Small intestine (tissue), 16 donors: ENCODE data around the gene UBXN10. TPM values are rescaled to one million over a fixed set of nuclear protein-coding genes. Genes with fewer than 3 reads are reported as not detected.

Source experiments
- DNase-seq, 2 donors: peaks; one replicate each; pipeline versions ENCODE4 v3.0.0 to v3.0.0-alpha.2; 2013
- FAIRE-seq: peaks from 2 replicates; lab custom pipeline; 2012; peaks lifted over from hg19 to GRCh38; lab: Jason Lieb, UNC
- H3K27ac ChIP-seq, 3 donors: one replicate each; pipeline ENCODE4 v1.5.1; 2013; ENCODE audit warnings: low read length in 2 of 3, mild to moderate bottlenecking in 2 of 3, control low read depth in 1 of 3, inconsistent platforms in 1 of 3, low read depth in 1 of 3, moderate library complexity in 1 of 3
- H3K27me3 ChIP-seq, 3 donors: one replicate each; pipeline ENCODE4 v1.6.1; 2013; ENCODE audit warnings: low read length in 3 of 3, inconsistent platforms in 1 of 3; ENCODE audit not compliant: control insufficient read depth in 3 of 3, insufficient read depth in 3 of 3
- H3K36me3 ChIP-seq, 3 donors: one replicate each; pipeline ENCODE4 v1.6.1; 2013; ENCODE audit warnings: low read length in 3 of 3, inconsistent platforms in 1 of 3, low read depth in 1 of 3, mild to moderate bottlenecking in 1 of 3, moderate library complexity in 1 of 3; ENCODE audit not compliant: control insufficient read depth in 3 of 3, insufficient read depth in 2 of 3
- H3K4me1 ChIP-seq, 3 donors: one replicate each; pipeline ENCODE4 v1.6.1; 2013; ENCODE audit warnings: low read length in 2 of 3, inconsistent platforms in 1 of 3, low read depth in 1 of 3, mild to moderate bottlenecking in 1 of 3, moderate library complexity in 1 of 3; ENCODE audit not compliant: control insufficient read depth in 3 of 3, insufficient read depth in 2 of 3
- H3K4me3 ChIP-seq, 3 donors: one replicate each; pipeline ENCODE4 v1.5.1; 2013; ENCODE audit warnings: low read length in 3 of 3, control low read depth in 1 of 3, inconsistent platforms in 1 of 3, low read depth in 1 of 3, mild to moderate bottlenecking in 1 of 3, moderate library complexity in 1 of 3
- H3K9me3 ChIP-seq, 2 donors: one replicate each; pipeline ENCODE4 v1.6.1; 2013; ENCODE audit warnings: low read depth in 1 of 2, low read length in 1 of 2; ENCODE audit not compliant: control insufficient read depth in 2 of 2, insufficient read depth in 1 of 2
- WGBS, 3 donors: extraction: QIAGEN DNeasy Blood & Tissue Kit; methylation state at CpG; one replicate each; pipeline ENCODE4 v1.1.7; 2013; 5-methylcytosine and 5-hydroxymethylcytosine counted together
- long read RNA-seq, 10 donors: transcript quantifications; one replicate each; lab custom pipeline, GENCODE V29; 2026
- polyA plus RNA-seq, 4 donors: library from polyadenylated mRNA; stranded (reverse) in 3 of 4; unstranded in 1 of 4; fragments of 200-250 nt in 3 of 4; fragments of 120-200 nt in 1 of 4; gene quantifications; one replicate each; pipeline versions ENCODE4 v1.2.1 to v1.2.3, GENCODE V29; 2013
- donor health status: healthy with polysubstance abuse.
- donor health status: control.
- donor health status: control.
- donor health status: Bipolar disorder and iron deficiency.
- donor health status: healthy.

UBXN10 gene
- 1 to 10 TPM in 2 of 4 donors, under 1 TPM in 2; 0.22 to 1.6 (median 0.77) TPM for polyA plus RNA-seq
- long read RNA-seq, donor 1, result 0 reads
- long read RNA-seq, donor 2, result 0 reads
- long read RNA-seq, donor 3, result 0 reads
- long read RNA-seq, donor 4, result 0 reads
- long read RNA-seq, donor 5, full-length matches to known transcripts, result 1 of 1 reads
- long read RNA-seq, donor 5, partial matches to known transcripts, result 0 of 1 reads
- long read RNA-seq, donor 5, other reads (novel, unspliced or antisense), result 0 of 1 reads
- long read RNA-seq, donor 6, full-length matches to known transcripts, result 1 of 1 reads
- long read RNA-seq, donor 6, partial matches to known transcripts, result 0 of 1 reads
- long read RNA-seq, donor 6, other reads (novel, unspliced or antisense), result 0 of 1 reads
- long read RNA-seq, donor 7, result 0 reads
- long read RNA-seq, donor 8, result 0 reads
- long read RNA-seq, donor 9, result 0 reads
- long read RNA-seq, donor 10, full-length matches to known transcripts, result 2 of 2 reads
- long read RNA-seq, donor 10, partial matches to known transcripts, result 0 of 2 reads
- long read RNA-seq, donor 10, other reads (novel, unspliced or antisense), result 0 of 2 reads

- peak within 1 kb of the TSS in 2 of 3 donors; percentile 42 to 70 for H3K27ac ChIP-seq
Measured at GRCh38 chr1:20185834-20186782, at the start of gene UBXN10, which contains the start of gene PLA2G2C. TSS of gene UBXN10 (plus strand) at chr1:20186096. CDS start at chr1:20190562, 4,466 bp downstream. TSS of gene PLA2G2C (minus strand) at chr1:20186518. CDS start at chr1:20177363, 9,155 bp downstream.

GRCh38 chr1:20136249-20136648 is 49.6 kb upstream of the UBXN10 start:
- H3K9me3 ChIP-seq, result no peaks in the 10 kb centered on the region
- no peak overlapping the region for H3K27ac ChIP-seq
- FAIRE-seq (no peak), DNase-seq (no peak)
- no peaks in the 10 kb centered on the region for H3K27me3 ChIP-seq
- H3K36me3 ChIP-seq, result no peaks in the 10 kb centered on the region
- H3K4me3 ChIP-seq, result no peak overlapping the region
- 94 to 96% (median 96%) methylated on average over 3 of the region's 3 CpGs for WGBS, 3 donors
- H3K4me1 ChIP-seq, result no peaks in the 10 kb centered on the region

More at GRCh38 chr1:20185834-20186782, at the start of gene UBXN10, which contains the start of gene PLA2G2C:
- no peak for FAIRE-seq
- peaks cover 0 to 10% (median 6%) of the 10 kb centered on the region in 3 donors for H3K4me1 ChIP-seq
- peak within 1 kb of the TSS; percentile 29 to 57 (median 42) for H3K4me3 ChIP-seq
- DNase-seq, result peak; percentile 29 to 80
- H3K9me3 ChIP-seq, result no peaks in the 10 kb centered on the region
- no peaks in the 10 kb centered on the region for H3K27me3 ChIP-seq
- WGBS, 3 donors, result 2 to 4% (median 3%) methylated on average over 41 to 52 of the region's 52 CpGs
- H3K36me3 ChIP-seq, result no peaks in the 10 kb centered on the region

- Histone ChIP-seq H3K36me3 (no peaks in the 10 kb centered on the region), H3K27me3 (no peaks in the 10 kb centered on the region), H3K4me1 (no peaks in the 10 kb centered on the region), H3K4me3 (no peak overlapping the region), H3K9me3 (no peaks in the 10 kb centered on the region), H3K27ac (no peak overlapping the region)
- DNase-seq (no peak), FAIRE-seq (no peak)
- 82 to 90% (median 89%) methylated on average over 4 of the region's 4 CpGs for WGBS, 3 donors
Measured at GRCh38 chr1:20137055-20137454, 48.8 kb upstream of the UBXN10 start.

- Histone ChIP-seq H3K36me3 (no peaks in the 10 kb centered on the region), H3K9me3 (no peaks in the 10 kb centered on the region), H3K4me1 (no peaks in the 10 kb centered on the region), H3K4me3 (no peak overlapping the region), H3K27ac (no peak overlapping the region), H3K27me3 (no peaks in the 10 kb centered on the region)
- DNase-seq (peak; percentile 17 to 36), FAIRE-seq (no peak)
- WGBS, 3 donors, result 20 to 54% (median 32%) methylated on average over 1 of the region's 1 CpG
Measured at GRCh38 chr1:20137604-20138003, 48.3 kb upstream of the UBXN10 start.

- 89 to 90% (median 90%) methylated on average over 6 of the region's 6 CpGs for WGBS, 3 donors
Measured at GRCh38 chr1:20138346-20138745, 47.5 kb upstream of the UBXN10 start.

GRCh38 chr1:20138961-20139550 is 46.8 kb upstream of the UBXN10 start, which contains the start of gene PLA2G2F:
TSS of gene PLA2G2F (plus strand) at chr1:20139323. CDS start at chr1:20139428, 105 bp downstream.
- WGBS, 3 donors, result 86 to 89% (median 89%) methylated on average over 9 of the region's 9 CpGs
- DNase-seq (no peak), FAIRE-seq (no peak)

More at GRCh38 chr1:20138346-20138745, 47.5 kb upstream of the UBXN10 start:
- FAIRE-seq (no peak), DNase-seq (no peak)
- no peak overlapping the region for H3K4me3 ChIP-seq
- no peak overlapping the region for H3K27ac ChIP-seq
- no peaks in the 10 kb centered on the region for H3K36me3 ChIP-seq
- H3K4me1 ChIP-seq, result no peaks in the 10 kb centered on the region
- no peaks in the 10 kb centered on the region for H3K9me3 ChIP-seq
- H3K27me3 ChIP-seq, result no peaks in the 10 kb centered on the region

GRCh38 chr1:20139776-20140612 is 45.9 kb upstream of the UBXN10 start:
- Histone ChIP-seq H3K4me1 (no peaks in the 10 kb centered on the region), H3K27me3 (no peaks in the 10 kb centered on the region), H3K27ac (no peak overlapping the region), H3K4me3 (no peak overlapping the region), H3K9me3 (no peaks in the 10 kb centered on the region), H3K36me3 (no peaks in the 10 kb centered on the region)
- FAIRE-seq (no peak), DNase-seq (no peak)
- 75 to 86% (median 78%) methylated on average over 13 of the region's 13 CpGs for WGBS, 3 donors

More at GRCh38 chr1:20138961-20139550, 46.8 kb upstream of the UBXN10 start, which contains the start of gene PLA2G2F:
- Histone ChIP-seq H3K9me3 (no peaks in the 10 kb centered on the region), H3K27ac (no peak within 1 kb of the TSS), H3K36me3 (no peaks in the 10 kb centered on the region), H3K27me3 (no peaks in the 10 kb centered on the region), H3K4me3 (no peak within 1 kb of the TSS), H3K4me1 (no peaks in the 10 kb centered on the region)
